ENCODE data around the gene AK5.

AK5 gene

GRCh38 chr1:77412069-77412819 lies 130.4 kb downstream of the AK5 start:
- H3K27me3 ChIP-seq (ENCODE audit: insufficient read depth, low read length, poor library complexity, severe bottlenecking), result no peaks in the 10 kb centered on the region
- no peaks in the 10 kb centered on the region for H3K9me2 ChIP-seq (replicated peaks; ENCODE audit: low read depth, low read length)
- peaks cover 12% of the 10 kb centered on the region for H3K4me1 ChIP-seq (ENCODE audit: insufficient read depth, low read length, poor library complexity, severe bottlenecking)
- H3K9me3 ChIP-seq (ENCODE audit: insufficient read depth, low read depth, low read length), result no peaks in the 10 kb centered on the region
- no peak overlapping the region for H3K4me2 ChIP-seq (ENCODE audit: low read depth, low read length, poor library complexity, severe bottlenecking)
- H2AFZ ChIP-seq (ENCODE audit: low read length), result no peak overlapping the region
- TF ChIP-seq EZH2phosphoT487 (IDR thresholded peaks at IDR 0.05; ENCODE audit: borderline replicate concordance), result no peak
- no peak for TF ChIP-seq CTCF (conservative IDR thresholded peaks at IDR 0.05; ENCODE audit: low read length)
- H3K36me3 ChIP-seq (ENCODE audit: insufficient read depth, low read length), result no peaks in the 10 kb centered on the region
- H3F3A ChIP-seq (ENCODE audit: low read depth), result no peaks in the 10 kb centered on the region
- H3K9ac ChIP-seq (ENCODE audit: low read depth, low read length, poor library complexity, severe bottlenecking), result no peak overlapping the region
- H3K79me2 ChIP-seq (ENCODE audit: insufficient read depth, low read length), result no peaks in the 10 kb centered on the region
- H4K20me1 ChIP-seq (ENCODE audit: insufficient read depth, low read length, poor library complexity, severe bottlenecking), result no peaks in the 10 kb centered on the region
- no peak overlapping the region for H3K4me3 ChIP-seq (ENCODE audit: low read length, poor library complexity, severe bottlenecking)

DNA sequence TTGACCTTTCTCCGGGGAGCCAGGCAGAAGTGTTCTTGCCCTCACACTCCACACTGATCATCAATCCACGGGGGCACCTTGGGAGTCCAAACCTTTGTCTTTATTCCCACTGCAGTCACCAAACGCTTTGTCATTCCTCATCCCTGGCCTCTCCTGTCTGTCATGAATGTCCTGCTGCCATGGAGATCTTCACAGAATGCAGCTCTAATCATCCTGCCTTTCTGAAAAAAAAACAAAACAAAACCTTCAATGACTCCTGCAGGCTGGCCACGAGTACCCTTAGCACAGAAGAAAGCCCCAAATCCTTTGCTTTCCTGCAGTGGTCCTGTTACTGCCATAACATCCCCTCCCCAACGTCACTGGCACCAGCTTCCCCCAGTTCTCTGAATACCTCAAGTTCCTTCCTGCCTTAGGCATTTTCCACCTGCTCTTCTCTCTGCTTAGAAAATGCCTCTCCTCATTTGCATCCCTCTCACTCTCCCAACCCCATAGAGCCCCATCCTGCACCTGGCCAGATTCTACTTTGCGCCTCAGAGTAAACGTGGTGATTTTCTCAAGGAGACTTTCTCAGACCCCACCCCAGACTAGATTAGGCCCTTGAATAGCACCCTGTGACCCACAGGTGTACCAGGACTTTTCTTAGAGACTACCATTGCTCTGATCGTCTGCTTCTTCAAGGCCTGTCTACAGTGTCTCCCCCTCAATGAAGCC lies 131.2 kb downstream of the AK5 start:
- Histone ChIP-seq H2AFZ (ENCODE audit: low read length) (no peak overlapping the region), H4K20me1 (ENCODE audit: insufficient read depth, low read length, poor library complexity, severe bottlenecking) (no peaks in the 10 kb centered on the region), H3K9me2 (replicated peaks; ENCODE audit: low read depth, low read length) (no peaks in the 10 kb centered on the region), H3K4me1 (ENCODE audit: insufficient read depth, low read length, poor library complexity, severe bottlenecking) (peaks cover 12% of the 10 kb centered on the region), H3K79me2 (ENCODE audit: insufficient read depth, low read length) (no peaks in the 10 kb centered on the region), H3K4me3 (ENCODE audit: low read length, poor library complexity, severe bottlenecking) (no peak overlapping the region), H3K9ac (ENCODE audit: low read depth, low read length, poor library complexity, severe bottlenecking) (no peak overlapping the region), H3F3A (ENCODE audit: low read depth) (no peaks in the 10 kb centered on the region), H3K9me3 (ENCODE audit: insufficient read depth, low read depth, low read length) (no peaks in the 10 kb centered on the region), H3K36me3 (ENCODE audit: insufficient read depth, low read length) (no peaks in the 10 kb centered on the region), H3K27me3 (ENCODE audit: insufficient read depth, low read length, poor library complexity, severe bottlenecking) (no peaks in the 10 kb centered on the region), H3K4me2 (ENCODE audit: low read depth, low read length, poor library complexity, severe bottlenecking) (peak overlapping the region; percentile 9)
- no peak for TF ChIP-seq EZH2phosphoT487 (IDR thresholded peaks at IDR 0.05; ENCODE audit: borderline replicate concordance)
- TF ChIP-seq CTCF (conservative IDR thresholded peaks at IDR 0.05; ENCODE audit: low read length), result no peak

GRCh38 chr1:77413541-77414335 lies 131.9 kb downstream of the AK5 start:
- no peaks in the 10 kb centered on the region for H3K27me3 ChIP-seq (ENCODE audit: insufficient read depth, low read length, poor library complexity, severe bottlenecking)
- no peak overlapping the region for H3K4me3 ChIP-seq (ENCODE audit: low read length, poor library complexity, severe bottlenecking)
- H4K20me1 ChIP-seq (ENCODE audit: insufficient read depth, low read length, poor library complexity, severe bottlenecking), result no peaks in the 10 kb centered on the region
- no peaks in the 10 kb centered on the region for H3K9me2 ChIP-seq (replicated peaks; ENCODE audit: low read depth, low read length)
- H3K36me3 ChIP-seq (ENCODE audit: insufficient read depth, low read length), result no peaks in the 10 kb centered on the region
- no peak overlapping the region for H3K9ac ChIP-seq (ENCODE audit: low read depth, low read length, poor library complexity, severe bottlenecking)
- TF ChIP-seq CTCF (conservative IDR thresholded peaks at IDR 0.05; ENCODE audit: low read length), result no peak
- TF ChIP-seq EZH2phosphoT487 (IDR thresholded peaks at IDR 0.05; ENCODE audit: borderline replicate concordance), result no peak
- H2AFZ ChIP-seq (ENCODE audit: low read length), result peak overlapping the region; percentile 32; the same call in 1 of the 2 replicates
- H3K4me2 ChIP-seq (ENCODE audit: low read depth, low read length, poor library complexity, severe bottlenecking), result peak overlapping the region; percentile 9
- peaks cover 12% of the 10 kb centered on the region for H3K4me1 ChIP-seq (ENCODE audit: insufficient read depth, low read length, poor library complexity, severe bottlenecking)
- no peaks in the 10 kb centered on the region for H3K79me2 ChIP-seq (ENCODE audit: insufficient read depth, low read length)
- H3F3A ChIP-seq (ENCODE audit: low read depth), result no peaks in the 10 kb centered on the region
- no peaks in the 10 kb centered on the region for H3K9me3 ChIP-seq (ENCODE audit: insufficient read depth, low read depth, low read length)

Measured in Loucy (cell line).